HepG2 (cell line): Measurements from ENCODE around the gene TIGD6. TPM values are rescaled to one million over a fixed set of nuclear protein-coding genes. Genes with fewer than 3 reads are reported as not detected.

Source experiments
- ATAC-seq: fragments of 200-7000 bp; cut with Tn5 transposase; 3 replicates; pipeline ENCODE4 v1.9.1; 2020; ENCODE audit warnings: mild to moderate bottlenecking, moderate library complexity
- BruUV-seq: library from RNA; stranded (reverse); fragments of 400-500 nt; replicated peaks from 2 replicates; lab custom pipeline; 2021; lab: Mats Ljungman, UMichigan
- CTCF ChIA-PET: fragments of 300-600 bp; formaldehyde crosslinking; extraction: SDS; loops from one replicate; lab custom pipeline; 2021; ENCODE audit warnings: low total read pairs, inconsistent platforms, low intra/inter-chr PET ratio; lab: Yijun Ruan, JAX
- POLR2A ChIA-PET: fragments of 350-600 bp; sonication (Branson Sonifier 250); formaldehyde crosslinking; loops from one replicate; lab custom pipeline; 2020; ENCODE audit warnings: antibody characterized with exemption, inconsistent platforms; lab: Yijun Ruan, JAX
- DNase-seq: peaks from one replicate; pipeline ENCODE4 v3.0.0-alpha.2; 2015; ENCODE audit warnings: low spot score
- FAIRE-seq: peaks from 3 replicates; lab custom pipeline; 2011; peaks lifted over from hg19 to GRCh38; lab: Jason Lieb, UNC
- H2AFZ ChIP-seq: one replicate; pipeline ENCODE4 v1.6.1; 2011; ENCODE audit warnings: low read length, inconsistent platforms
- H3K27ac ChIP-seq: fragments of 300-600 bp; 3 replicates; pipeline ENCODE4 v1.8.0; 2011; ENCODE audit warnings: mixed run types, mild to moderate bottlenecking, mixed read lengths, low read length, inconsistent platforms; ENCODE audit not compliant: insufficient read depth; ENCODE audit errors: extremely low read length
- H3K27me3 ChIP-seq, 2 experiments: fragments of 200-600 bp in 1 of 2; 2 replicates in 1 of 2; 3 replicates in 1 of 2; pipeline versions ENCODE4 v1.6.0 to v1.8.0; 2011; ENCODE audit warnings: low read length in 2 of 2, mild to moderate bottlenecking in 2 of 2, moderate library complexity in 2 of 2, inconsistent platforms in 1 of 2; ENCODE audit not compliant: insufficient read depth in 2 of 2, control insufficient read depth in 1 of 2
- H3K36me3 ChIP-seq, 2 experiments: fragments of 200-600 bp in 1 of 2; replicated peaks in 1 of 2; 2 replicates in 1 of 2; 3 replicates in 1 of 2; pipeline versions ENCODE4 v1.5.1 to v1.8.0; 2011; ENCODE audit warnings: low read length in 2 of 2, inconsistent platforms in 1 of 2; ENCODE audit not compliant: insufficient read depth in 2 of 2, control insufficient read depth in 1 of 2
- H3K4me1 ChIP-seq: 2 replicates; pipeline ENCODE4 v1.5.1; 2012; ENCODE audit warnings: low read length, inconsistent platforms; ENCODE audit not compliant: insufficient read depth
- H3K4me2 ChIP-seq: 2 replicates; pipeline ENCODE4 v1.6.0; 2011; ENCODE audit warnings: low read depth, low read length, inconsistent platforms
- H3K4me3 ChIP-seq, 3 experiments: fragments of 200-600 bp in 1 of 3; sonication (generic), shearing (Covaris generic) in 1 of 3; replicated peaks in 1 of 3; 2 replicates each; pipeline ENCODE4 v1.5.1; 2011 to 2016; ENCODE audit warnings: low read length in 3 of 3, inconsistent platforms in 2 of 3, low read depth in 2 of 3, mild to moderate bottlenecking in 2 of 3, control low read depth in 1 of 3, mixed read lengths in 1 of 3; ENCODE audit not compliant: insufficient read depth in 1 of 3
- H3K79me2 ChIP-seq: one replicate; pipeline ENCODE4 v1.6.1; 2011; ENCODE audit warnings: low read length, inconsistent platforms; ENCODE audit not compliant: insufficient read depth
- H3K9ac ChIP-seq: 2 replicates; pipeline ENCODE4 v1.6.0; 2011; ENCODE audit warnings: mild to moderate bottlenecking, low read depth, low read length, inconsistent platforms; ENCODE audit not compliant: insufficient read depth
- H3K9me3 ChIP-seq: 2 replicates; pipeline ENCODE4 v1.5.1; 2012; ENCODE audit warnings: mild to moderate bottlenecking, low read length
- H4K20me1 ChIP-seq: 2 replicates; pipeline ENCODE4 v1.6.0; 2011; ENCODE audit warnings: inconsistent platforms, mild to moderate bottlenecking, low read length, moderate library complexity; ENCODE audit not compliant: insufficient read depth
- GATAD2A ChIP-seq: IDR thresholded peaks from 2 replicates; pipeline ENCODE4 v1.6.1; 2016
- PLRG1 ChIP-seq: fragments of 450-650 bp; conservative IDR thresholded peaks from 2 replicates; pipeline ENCODE4 v1.6.1; 2016
- TEAD2 ChIP-seq: sonication (generic); formaldehyde crosslinking; IDR thresholded peaks from 2 replicates; pipeline ENCODE4 v1.9.0; 2021; ENCODE audit warnings: missing genetic modification reagents
- ZNF512B ChIP-seq: sonication (generic); formaldehyde crosslinking; IDR thresholded peaks from 2 replicates; pipeline ENCODE4 v1.5.1; 2020; ENCODE audit warnings: missing genetic modification reagents, mild to moderate bottlenecking, borderline replicate concordance
- ZSCAN25 ChIP-seq: sonication (generic); formaldehyde crosslinking; IDR thresholded peaks from 2 replicates; pipeline ENCODE4 v1.8.0; 2022; ENCODE audit warnings: mild to moderate bottlenecking, missing genetic modification reagents
- WGBS: methylation state at CpG from one replicate; pipeline ENCODE4 v1.1.6; 2017; ENCODE audit warnings: low lambda C conversion rate; 5-methylcytosine and 5-hydroxymethylcytosine counted together
- in situ Hi-C: cut with HindIII; loops from 2 replicates; pipeline ENCODE4 v1.10.0; 2017; ENCODE audit warnings: low pct_unique_long_range_greater_than_20kb; ENCODE audit not compliant: extremely low pct_ligation_motif_present
- intact Hi-C: fragments of 100-400 bp; cut with micrococcal nuclease; formaldehyde crosslinking; loops from one replicate; pipeline ENCODE4 v1.10.0; 2022; ENCODE audit not compliant: unreplicated experiment
- polyA plus RNA-seq, 8 experiments: library from polyadenylated mRNA; depleted of rRNA in 3 of 8; stranded (reverse) in 7 of 8; unstranded in 1 of 8; fragments of >200 nt; fragmentation: Illumina TruSeq in 4 of 8; extraction: Trizol in 4 of 8; gene quantifications; 2 replicates each; pipeline versions ENCODE4 v1.2.1 to v1.2.3, GENCODE V29; 2011 to 2016; ENCODE audit warnings: low read depth in 4 of 8, missing spikeins in 1 of 8, mixed read lengths in 1 of 8; ENCODE audit not compliant: insufficient read depth in 1 of 8
- total RNA-seq, 5 experiments: library from RNA; depleted of rRNA; stranded (reverse); fragments of >200 nt; fragmentation: Illumina TruSeq; extraction: Trizol; gene quantifications; 2 replicates each; pipeline ENCODE4 v1.2.3, GENCODE V29; 2016; ENCODE audit warnings: low read depth in 1 of 5
- TF ChIP-seq, protein P1 (sequence below): sonication (generic); formaldehyde crosslinking; IDR thresholded peaks from 2 replicates; pipeline ENCODE4 v1.5.1; 2020; ENCODE audit warnings: mild to moderate bottlenecking, missing genetic modification reagents, borderline replicate concordance

The TIGD6 gene
- total and polyA plus RNA-seq, 2 of the 13 experiments (the other 11 are each of a cell fraction or from before 2014, with no cell fraction given) = 2.1 to 2.9 TPM

GRCh38 chr5:149995385-149996204, 4.9 kb downstream of the TIGD6 start:
- CTCF ChIA-PET = no interaction called here
- POLR2A ChIA-PET = no interaction called here
- no peak for FAIRE-seq

More at GRCh38 chr5:149995385-149996204, 4.9 kb downstream of the TIGD6 start:
- no peaks in the 10 kb centered on the region for H4K20me1 ChIP-seq
- intact Hi-C loops (no loop called here), in situ Hi-C loops (loop anchor here (10.0 to 25.0 kb wide), 2 partner anchors 61 to 358 kb away; no protein-coding TSS in a partner anchor)
- H2AFZ ChIP-seq = no peak overlapping the region
- peaks cover 13% of the 10 kb centered on the region for H3K79me2 ChIP-seq
- TF ChIP-seq, protein P1, sequence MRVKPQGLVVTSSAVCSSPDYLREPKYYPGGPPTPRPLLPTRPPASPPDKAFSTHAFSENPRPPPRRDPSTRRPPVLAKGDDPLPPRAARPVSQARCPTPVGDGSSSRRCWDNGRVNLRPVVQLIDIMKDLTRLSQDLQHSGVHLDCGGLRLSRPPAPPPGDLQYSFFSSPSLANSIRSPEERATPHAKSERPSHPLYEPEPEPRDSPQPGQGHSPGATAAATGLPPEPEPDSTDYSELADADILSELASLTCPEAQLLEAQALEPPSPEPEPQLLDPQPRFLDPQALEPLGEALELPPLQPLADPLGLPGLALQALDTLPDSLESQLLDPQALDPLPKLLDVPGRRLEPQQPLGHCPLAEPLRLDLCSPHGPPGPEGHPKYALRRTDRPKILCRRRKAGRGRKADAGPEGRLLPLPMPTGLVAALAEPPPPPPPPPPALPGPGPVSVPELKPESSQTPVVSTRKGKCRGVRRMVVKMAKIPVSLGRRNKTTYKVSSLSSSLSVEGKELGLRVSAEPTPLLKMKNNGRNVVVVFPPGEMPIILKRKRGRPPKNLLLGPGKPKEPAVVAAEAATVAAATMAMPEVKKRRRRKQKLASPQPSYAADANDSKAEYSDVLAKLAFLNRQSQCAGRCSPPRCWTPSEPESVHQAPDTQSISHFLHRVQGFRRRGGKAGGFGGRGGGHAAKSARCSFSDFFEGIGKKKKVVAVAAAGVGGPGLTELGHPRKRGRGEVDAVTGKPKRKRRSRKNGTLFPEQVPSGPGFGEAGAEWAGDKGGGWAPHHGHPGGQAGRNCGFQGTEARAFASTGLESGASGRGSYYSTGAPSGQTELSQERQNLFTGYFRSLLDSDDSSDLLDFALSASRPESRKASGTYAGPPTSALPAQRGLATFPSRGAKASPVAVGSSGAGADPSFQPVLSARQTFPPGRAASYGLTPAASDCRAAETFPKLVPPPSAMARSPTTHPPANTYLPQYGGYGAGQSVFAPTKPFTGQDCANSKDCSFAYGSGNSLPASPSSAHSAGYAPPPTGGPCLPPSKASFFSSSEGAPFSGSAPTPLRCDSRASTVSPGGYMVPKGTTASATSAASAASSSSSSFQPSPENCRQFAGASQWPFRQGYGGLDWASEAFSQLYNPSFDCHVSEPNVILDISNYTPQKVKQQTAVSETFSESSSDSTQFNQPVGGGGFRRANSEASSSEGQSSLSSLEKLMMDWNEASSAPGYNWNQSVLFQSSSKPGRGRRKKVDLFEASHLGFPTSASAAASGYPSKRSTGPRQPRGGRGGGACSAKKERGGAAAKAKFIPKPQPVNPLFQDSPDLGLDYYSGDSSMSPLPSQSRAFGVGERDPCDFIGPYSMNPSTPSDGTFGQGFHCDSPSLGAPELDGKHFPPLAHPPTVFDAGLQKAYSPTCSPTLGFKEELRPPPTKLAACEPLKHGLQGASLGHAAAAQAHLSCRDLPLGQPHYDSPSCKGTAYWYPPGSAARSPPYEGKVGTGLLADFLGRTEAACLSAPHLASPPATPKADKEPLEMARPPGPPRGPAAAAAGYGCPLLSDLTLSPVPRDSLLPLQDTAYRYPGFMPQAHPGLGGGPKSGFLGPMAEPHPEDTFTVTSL (CRISPR knock-in tag) = no peak
- no peak for TF ChIP-seq PLRG1
- no peak for TF ChIP-seq GATAD2A (CRISPR knock-in tag)
- no peak for TF ChIP-seq ZSCAN25 (CRISPR knock-in tag)
- TF ChIP-seq ZNF512B (CRISPR knock-in tag) = no peak
- no peak for TF ChIP-seq TEAD2
- no peak for ATAC-seq
- no peak overlapping the region for H3K9ac ChIP-seq
- H3K27ac ChIP-seq = no peak overlapping the region
- no peak overlapping the region for H3K4me2 ChIP-seq
- BruUV-seq = no TSS peak
- WGBS = 97% methylated on average over 14 of the region's 14 CpGs
- no peaks in the 10 kb centered on the region; a peak in 1 of 5 replicates for H3K36me3 ChIP-seq
- H3K4me1 ChIP-seq = peaks cover 24% of the 10 kb centered on the region
- H3K4me3 ChIP-seq = no peak overlapping the region
- no peaks in the 10 kb centered on the region for H3K9me3 ChIP-seq
- DNase-seq = no peak
- H3K27me3 ChIP-seq = no peaks in the 10 kb centered on the region; a peak in 1 of 5 replicates
